ENCODE measurements around the gene TNP1.

TNP1 gene, protein sequence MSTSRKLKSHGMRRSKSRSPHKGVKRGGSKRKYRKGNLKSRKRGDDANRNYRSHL

DNA sequence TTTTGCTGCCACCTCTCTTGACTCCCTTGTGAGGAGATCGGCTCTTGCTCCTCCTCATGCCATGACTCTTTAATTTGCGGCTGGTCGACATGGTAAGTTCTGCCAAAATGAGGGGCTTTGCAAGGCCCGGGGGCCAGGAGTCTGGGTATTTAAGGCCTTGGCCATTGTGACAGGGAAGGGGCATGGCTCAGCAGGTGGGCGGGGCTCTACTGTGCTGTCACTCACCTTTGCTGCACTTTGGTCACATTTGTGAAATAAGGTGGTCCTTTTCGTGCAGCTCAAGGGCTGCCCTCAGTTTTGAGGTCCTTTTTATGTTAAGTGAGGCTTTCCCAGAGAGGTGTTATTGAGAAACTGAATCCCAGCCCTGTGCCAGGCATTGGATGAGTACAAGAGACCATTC, at the start of gene TNP1:
TSS of gene TNP1 (minus strand) at position 121 of the 400 bp plus-strand sequence. CDS start at position 91, 30 bp downstream.
- Histone ChIP-seq H3K4me3 (ENCODE audit: low read depth, low read length) (no peak within 1 kb of the TSS), H3K27ac (ENCODE audit: low read depth, low read length) (no peak within 1 kb of the TSS), H3K9me3 (ENCODE audit: control insufficient read depth, insufficient read depth, low read depth, low read length) (no peaks in the 10 kb centered on the region), H3K9ac (ENCODE audit: low read length) (no peak within 1 kb of the TSS), H3K4me1 (ENCODE audit: control insufficient read depth, insufficient read depth, low read length) (peaks cover 8% of the 10 kb centered on the region), H3K27me3 (ENCODE audit: control insufficient read depth, insufficient read depth, low read length) (no peaks in the 10 kb centered on the region), H3K36me3 (ENCODE audit: control insufficient read depth, insufficient read depth, low read length) (no peaks in the 10 kb centered on the region)

DNA sequence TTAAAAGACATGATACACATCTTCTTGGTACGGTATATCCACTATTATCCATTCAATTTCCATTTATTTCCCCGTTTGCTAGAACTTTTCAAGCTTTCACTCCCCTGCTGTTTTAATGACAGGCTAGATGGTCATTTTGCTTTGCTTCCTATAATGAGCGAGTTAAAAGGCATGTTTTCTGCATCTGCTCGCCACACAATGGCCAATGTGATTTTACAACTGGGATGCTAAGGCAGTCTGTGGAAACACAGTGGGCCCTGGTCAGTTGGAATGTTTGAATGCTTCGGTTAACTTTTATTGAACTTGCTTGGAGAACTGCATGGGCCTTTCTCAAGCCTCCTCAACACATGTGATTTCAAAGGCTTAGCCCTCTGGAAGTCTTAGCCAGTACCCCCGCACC, 48.4 kb upstream of the TNP1 start:
- Histone ChIP-seq H3K27ac (ENCODE audit: low read depth, low read length) (no peak overlapping the region), H3K36me3 (ENCODE audit: control insufficient read depth, insufficient read depth, low read length) (no peaks in the 10 kb centered on the region), H3K9ac (ENCODE audit: low read length) (no peak overlapping the region), H3K4me3 (ENCODE audit: low read depth, low read length) (no peak overlapping the region), H3K4me1 (ENCODE audit: control insufficient read depth, insufficient read depth, low read length) (no peaks in the 10 kb centered on the region), H3K27me3 (ENCODE audit: control insufficient read depth, insufficient read depth, low read length) (no peaks in the 10 kb centered on the region), H3K9me3 (ENCODE audit: control insufficient read depth, insufficient read depth, low read depth, low read length) (peaks cover 6% of the 10 kb centered on the region)

DNA sequence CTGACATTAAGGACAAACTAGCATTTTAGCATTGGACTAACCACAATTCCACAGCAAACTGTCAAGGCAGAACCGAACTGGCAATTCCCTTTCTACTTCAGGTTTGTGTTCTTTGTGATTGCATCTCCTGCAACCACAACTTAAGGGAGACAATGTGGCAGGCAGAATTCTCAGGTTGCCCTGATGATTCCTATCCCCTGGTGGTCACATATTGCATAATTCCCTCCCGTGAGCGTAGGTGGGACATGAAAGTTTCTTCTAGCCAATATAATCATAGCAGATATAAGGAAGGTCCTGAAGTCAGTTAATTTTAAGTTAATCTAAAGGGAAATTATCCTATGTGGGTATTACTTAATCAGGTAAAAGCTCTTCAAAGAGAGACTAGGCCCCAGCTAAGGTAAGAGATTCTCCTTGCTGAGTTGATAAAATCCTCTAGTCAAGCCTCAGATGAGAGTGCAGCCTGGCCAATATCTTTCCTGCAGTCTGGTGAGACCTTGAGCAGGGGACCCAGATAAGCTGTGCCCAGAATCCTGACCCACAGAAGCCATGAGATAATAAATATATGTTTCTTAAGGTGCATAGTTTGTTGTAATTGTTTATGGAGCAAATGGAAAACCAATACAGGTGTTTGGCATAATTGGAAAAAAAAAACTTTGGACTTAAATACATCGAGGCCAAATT, 45.9 kb upstream of the TNP1 start:
- Histone ChIP-seq H3K9ac (ENCODE audit: low read length) (no peak overlapping the region), H3K27me3 (ENCODE audit: control insufficient read depth, insufficient read depth, low read length) (no peaks in the 10 kb centered on the region), H3K4me3 (ENCODE audit: low read depth, low read length) (no peak overlapping the region), H3K4me1 (ENCODE audit: control insufficient read depth, insufficient read depth, low read length) (no peaks in the 10 kb centered on the region), H3K36me3 (ENCODE audit: control insufficient read depth, insufficient read depth, low read length) (no peaks in the 10 kb centered on the region), H3K27ac (ENCODE audit: low read depth, low read length) (no peak overlapping the region), H3K9me3 (ENCODE audit: control insufficient read depth, insufficient read depth, low read depth, low read length) (peaks cover 25% of the 10 kb centered on the region)

DNA sequence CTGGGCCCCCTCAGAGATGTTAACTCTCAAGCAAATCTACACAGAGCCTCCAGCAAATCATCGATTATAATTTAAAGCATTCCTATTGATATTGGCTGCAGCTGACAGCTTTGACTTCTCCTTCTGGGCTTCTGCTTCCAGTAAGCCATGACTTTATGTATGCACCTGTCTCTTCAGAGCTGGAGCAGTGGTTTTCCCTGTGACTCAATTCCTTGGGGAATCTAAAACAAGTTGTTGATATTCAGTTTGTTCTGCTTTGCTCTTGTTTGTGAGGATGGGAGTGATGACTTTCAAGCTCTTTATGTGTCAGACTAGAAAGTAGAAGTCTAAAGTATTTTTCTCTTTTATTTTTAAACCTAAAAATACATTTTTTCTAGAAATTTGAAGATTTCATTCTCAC, 45.1 kb upstream of the TNP1 start:
- Histone ChIP-seq H3K9me3 (ENCODE audit: control insufficient read depth, insufficient read depth, low read depth, low read length) (peaks cover 25% of the 10 kb centered on the region), H3K27me3 (ENCODE audit: control insufficient read depth, insufficient read depth, low read length) (no peaks in the 10 kb centered on the region), H3K4me3 (ENCODE audit: low read depth, low read length) (no peak overlapping the region), H3K36me3 (ENCODE audit: control insufficient read depth, insufficient read depth, low read length) (no peaks in the 10 kb centered on the region), H3K9ac (ENCODE audit: low read length) (no peak overlapping the region), H3K27ac (ENCODE audit: low read depth, low read length) (no peak overlapping the region), H3K4me1 (ENCODE audit: control insufficient read depth, insufficient read depth, low read length) (no peaks in the 10 kb centered on the region)

DNA sequence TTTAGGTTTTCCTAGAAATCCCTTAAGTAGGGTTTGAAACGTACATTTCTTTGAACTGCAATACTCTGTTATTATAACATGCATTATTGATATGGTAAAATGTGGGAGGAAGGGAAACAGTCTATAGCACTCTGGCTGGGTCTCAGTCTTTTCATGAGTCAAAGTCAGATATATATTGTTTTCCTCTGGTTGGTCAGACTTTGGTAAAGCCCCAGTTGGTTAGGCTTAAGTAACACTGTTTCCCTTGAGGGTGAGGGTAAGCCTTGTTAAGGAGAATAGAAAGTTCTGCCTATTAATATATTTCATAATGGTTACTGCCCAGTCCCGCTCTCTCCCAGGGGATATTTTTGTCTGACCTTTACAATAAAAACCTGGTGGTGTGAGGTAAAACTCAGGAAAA, 44.7 kb upstream of the TNP1 start:
- no peak overlapping the region for H3K4me3 ChIP-seq (ENCODE audit: low read depth, low read length)
- H3K27ac ChIP-seq (ENCODE audit: low read depth, low read length): no peak overlapping the region
- H3K9ac ChIP-seq (ENCODE audit: low read length): no peak overlapping the region
- no peaks in the 10 kb centered on the region for H3K36me3 ChIP-seq (ENCODE audit: control insufficient read depth, insufficient read depth, low read length)
- no peaks in the 10 kb centered on the region for H3K4me1 ChIP-seq (ENCODE audit: control insufficient read depth, insufficient read depth, low read length)
- H3K27me3 ChIP-seq (ENCODE audit: control insufficient read depth, insufficient read depth, low read length): no peaks in the 10 kb centered on the region
- H3K9me3 ChIP-seq (ENCODE audit: control insufficient read depth, insufficient read depth, low read depth, low read length): peaks cover 25% of the 10 kb centered on the region

DNA sequence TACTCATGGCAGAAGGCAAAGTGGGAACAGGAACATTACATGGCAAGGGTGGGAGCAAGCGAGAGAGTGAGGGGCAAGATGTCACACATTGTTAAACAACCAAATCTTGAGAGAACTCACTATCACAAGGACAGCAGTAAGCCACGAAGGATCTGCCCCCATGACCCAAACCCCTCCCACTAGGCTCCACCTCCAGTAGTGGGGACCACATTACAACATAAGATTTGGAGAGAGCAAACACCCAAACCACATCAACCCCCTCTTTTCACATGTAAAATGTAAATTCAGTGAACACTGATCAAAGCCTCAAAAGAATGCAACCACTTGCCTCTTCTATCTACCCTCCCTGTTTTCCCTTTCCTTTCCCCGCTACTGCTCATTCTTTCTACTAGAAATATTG, 43.6 kb upstream of the TNP1 start:
- no peaks in the 10 kb centered on the region for H3K27me3 ChIP-seq (ENCODE audit: control insufficient read depth, insufficient read depth, low read length)
- no peaks in the 10 kb centered on the region for H3K36me3 ChIP-seq (ENCODE audit: control insufficient read depth, insufficient read depth, low read length)
- H3K4me3 ChIP-seq (ENCODE audit: low read depth, low read length): no peak overlapping the region
- no peak overlapping the region for H3K27ac ChIP-seq (ENCODE audit: low read depth, low read length)
- H3K9ac ChIP-seq (ENCODE audit: low read length): no peak overlapping the region
- H3K9me3 ChIP-seq (ENCODE audit: control insufficient read depth, insufficient read depth, low read depth, low read length): peaks cover 25% of the 10 kb centered on the region
- H3K4me1 ChIP-seq (ENCODE audit: control insufficient read depth, insufficient read depth, low read length): 0 out of 2 replicates have a peak, but pooled peaks cover 2% of the 10 kb centered on the region

DNA sequence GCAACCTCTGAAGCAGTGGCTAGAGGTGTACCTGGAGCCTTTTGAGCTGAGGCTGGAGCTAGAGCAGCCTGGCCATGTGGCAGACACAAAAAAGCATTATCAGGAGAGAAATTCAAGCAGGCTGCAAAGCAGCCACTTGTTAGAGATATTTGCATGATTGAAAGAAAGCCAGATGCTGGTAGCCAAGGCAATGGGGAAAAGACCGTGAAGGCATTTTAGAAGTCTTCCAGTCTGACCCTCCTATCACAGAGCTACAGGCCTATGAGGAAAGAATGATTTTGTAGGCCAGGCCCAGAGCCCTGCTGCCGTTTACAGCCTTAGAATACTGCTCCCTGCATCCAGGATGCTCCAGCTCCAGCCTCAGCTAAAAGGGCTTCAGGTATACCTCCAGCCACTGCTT, 41.4 kb upstream of the TNP1 start:
- Histone ChIP-seq H3K9ac (ENCODE audit: low read length) (no peak overlapping the region), H3K27ac (ENCODE audit: low read depth, low read length) (no peak overlapping the region), H3K4me1 (ENCODE audit: control insufficient read depth, insufficient read depth, low read length) (0 out of 2 replicates have a peak, but pooled peaks cover 4% of the 10 kb centered on the region), H3K4me3 (ENCODE audit: low read depth, low read length) (no peak overlapping the region), H3K9me3 (ENCODE audit: control insufficient read depth, insufficient read depth, low read depth, low read length) (peaks cover 25% of the 10 kb centered on the region), H3K36me3 (ENCODE audit: control insufficient read depth, insufficient read depth, low read length) (no peaks in the 10 kb centered on the region), H3K27me3 (ENCODE audit: control insufficient read depth, insufficient read depth, low read length) (no peaks in the 10 kb centered on the region)

DNA sequence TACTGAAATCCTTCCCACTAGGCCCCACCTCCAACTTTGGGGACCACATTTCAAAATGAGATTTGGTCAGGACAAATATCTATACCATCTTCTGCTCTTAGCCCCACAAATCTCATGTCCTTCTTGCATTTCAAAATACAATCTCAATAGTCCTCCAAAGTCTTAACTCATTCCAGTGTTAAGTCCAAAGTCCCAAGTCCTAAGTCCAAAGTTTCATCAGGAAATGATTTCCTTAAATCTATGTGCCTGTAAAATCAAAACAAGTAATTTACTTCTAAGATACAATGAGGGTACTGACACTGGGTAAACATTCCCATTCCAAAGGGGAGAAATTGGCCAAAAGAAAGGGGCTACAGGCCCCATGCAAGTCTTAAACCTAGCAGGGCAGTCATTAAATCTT, 40.5 kb upstream of the TNP1 start:
- no peak overlapping the region for H3K4me3 ChIP-seq (ENCODE audit: low read depth, low read length)
- H3K36me3 ChIP-seq (ENCODE audit: control insufficient read depth, insufficient read depth, low read length): no peaks in the 10 kb centered on the region
- H3K4me1 ChIP-seq (ENCODE audit: control insufficient read depth, insufficient read depth, low read length): 0 out of 2 replicates have a peak, but pooled peaks cover 4% of the 10 kb centered on the region
- H3K9ac ChIP-seq (ENCODE audit: low read length): no peak overlapping the region
- H3K27me3 ChIP-seq (ENCODE audit: control insufficient read depth, insufficient read depth, low read length): no peaks in the 10 kb centered on the region
- H3K27ac ChIP-seq (ENCODE audit: low read depth, low read length): no peak overlapping the region
- H3K9me3 ChIP-seq (ENCODE audit: control insufficient read depth, insufficient read depth, low read depth, low read length): peaks cover 25% of the 10 kb centered on the region

DNA sequence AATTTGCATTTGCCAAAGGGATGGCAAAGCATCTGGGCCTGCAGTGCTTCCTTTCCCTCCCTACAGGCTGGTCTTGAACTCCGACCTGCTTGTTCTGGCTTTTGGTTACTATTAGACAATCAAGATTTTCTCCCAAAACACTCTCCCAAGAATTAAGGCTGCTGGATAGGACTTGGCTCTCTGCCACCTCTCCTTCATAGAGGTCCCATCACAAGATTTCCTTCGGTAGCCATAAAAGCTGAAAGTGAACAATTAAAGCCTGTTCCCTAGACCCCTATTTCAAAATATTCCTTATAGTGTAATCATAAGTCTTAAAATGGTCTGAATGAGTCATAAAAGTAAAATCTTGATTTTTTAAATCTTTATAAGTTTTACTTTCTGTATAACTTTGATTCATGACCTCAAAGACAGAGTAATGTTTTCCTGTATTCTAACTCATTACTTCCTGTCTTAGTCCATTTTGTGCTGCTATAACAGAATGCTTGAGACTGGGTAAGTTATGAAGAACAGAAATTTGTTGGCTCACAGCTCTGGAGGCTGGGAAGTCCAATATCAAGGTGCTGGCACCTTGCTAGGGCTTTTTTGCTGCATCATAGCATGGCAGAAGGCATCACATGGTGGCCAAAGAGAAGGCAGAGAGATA, 37.8 kb upstream of the TNP1 start:
- Histone ChIP-seq H3K4me3 (ENCODE audit: low read depth, low read length) (no peak overlapping the region), H3K27me3 (ENCODE audit: control insufficient read depth, insufficient read depth, low read length) (no peaks in the 10 kb centered on the region), H3K36me3 (ENCODE audit: control insufficient read depth, insufficient read depth, low read length) (no peaks in the 10 kb centered on the region), H3K4me1 (ENCODE audit: control insufficient read depth, insufficient read depth, low read length) (0 out of 2 replicates have a peak, but pooled peaks cover 4% of the 10 kb centered on the region), H3K9ac (ENCODE audit: low read length) (no peak overlapping the region), H3K9me3 (ENCODE audit: control insufficient read depth, insufficient read depth, low read depth, low read length) (peaks cover 13% of the 10 kb centered on the region), H3K27ac (ENCODE audit: low read depth, low read length) (no peak overlapping the region)

DNA sequence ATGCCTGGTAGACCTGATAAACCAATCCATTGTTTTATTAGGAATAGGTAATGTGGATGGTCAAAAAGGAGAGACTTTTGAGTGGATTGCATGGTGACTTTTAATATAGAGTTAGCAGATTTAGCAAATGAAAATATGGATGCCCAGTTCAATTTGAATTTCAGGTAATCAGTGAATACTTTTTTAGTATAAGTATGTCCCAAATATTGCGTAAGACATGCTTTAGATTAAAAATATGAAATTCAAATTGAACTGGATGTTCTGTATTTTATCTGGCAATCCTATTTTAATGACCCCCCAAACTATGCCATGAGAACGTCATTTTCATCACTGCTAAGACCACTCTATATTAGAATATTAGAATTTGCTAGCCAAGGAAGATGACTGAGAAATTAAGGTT, 30.3 kb upstream of the TNP1 start:
- H3K4me1 ChIP-seq (ENCODE audit: control insufficient read depth, insufficient read depth, low read length): peaks cover 12% of the 10 kb centered on the region
- no peak overlapping the region for H3K4me3 ChIP-seq (ENCODE audit: low read depth, low read length)
- H3K9ac ChIP-seq (ENCODE audit: low read length): no peak overlapping the region
- H3K27me3 ChIP-seq (ENCODE audit: control insufficient read depth, insufficient read depth, low read length): no peaks in the 10 kb centered on the region
- H3K27ac ChIP-seq (ENCODE audit: low read depth, low read length): no peak overlapping the region
- no peaks in the 10 kb centered on the region for H3K36me3 ChIP-seq (ENCODE audit: control insufficient read depth, insufficient read depth, low read length)
- H3K9me3 ChIP-seq (ENCODE audit: control insufficient read depth, insufficient read depth, low read depth, low read length): no peaks in the 10 kb centered on the region

DNA sequence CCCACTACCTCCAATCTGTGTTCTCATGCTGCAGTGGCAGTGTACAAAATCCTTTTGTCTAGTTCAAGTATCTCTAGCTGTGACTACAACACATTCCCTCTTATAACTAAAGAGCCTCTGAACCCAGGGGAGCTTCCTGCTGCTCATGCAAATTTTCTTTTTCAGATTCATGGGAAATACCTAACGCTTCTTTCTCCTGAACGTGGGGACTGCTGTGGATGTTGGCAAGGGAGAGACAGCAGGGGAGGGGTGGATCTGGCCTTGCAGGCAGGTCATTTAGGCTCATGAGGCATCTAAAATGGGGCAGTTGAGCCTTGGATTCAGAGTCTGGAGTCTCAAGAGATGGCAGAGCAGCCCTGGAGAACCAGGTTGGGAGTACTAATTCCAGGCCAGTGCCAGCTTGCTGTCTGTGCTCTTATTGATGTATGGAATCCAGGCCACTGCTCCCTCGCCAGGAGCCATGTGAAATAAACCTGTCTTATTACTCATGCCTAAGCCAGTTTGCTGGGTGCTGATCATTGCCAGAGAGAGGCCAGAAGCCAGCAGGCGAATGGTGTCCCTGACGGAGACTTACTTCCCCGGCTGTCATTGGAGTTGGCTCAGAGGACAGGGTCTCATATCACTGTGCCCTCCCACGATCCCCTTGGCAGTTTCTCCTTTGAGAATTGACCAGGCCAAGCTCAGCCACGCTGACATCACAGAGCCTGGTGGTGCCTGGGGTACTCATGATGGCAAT, 29.2 kb upstream of the TNP1 start:
- no peak overlapping the region for H3K27ac ChIP-seq (ENCODE audit: low read depth, low read length)
- H3K27me3 ChIP-seq (ENCODE audit: control insufficient read depth, insufficient read depth, low read length): no peaks in the 10 kb centered on the region
- no peaks in the 10 kb centered on the region for H3K36me3 ChIP-seq (ENCODE audit: control insufficient read depth, insufficient read depth, low read length)
- H3K9ac ChIP-seq (ENCODE audit: low read length): no peak overlapping the region
- peaks cover 12% of the 10 kb centered on the region for H3K4me1 ChIP-seq (ENCODE audit: control insufficient read depth, insufficient read depth, low read length)
- no peaks in the 10 kb centered on the region for H3K9me3 ChIP-seq (ENCODE audit: control insufficient read depth, insufficient read depth, low read depth, low read length)
- no peak overlapping the region for H3K4me3 ChIP-seq (ENCODE audit: low read depth, low read length)
